Heart right ventricle (tissue), 16 donors: ENCODE results near the gene VRK1. TPM values are rescaled to one million over a fixed set of nuclear protein-coding genes. Genes with fewer than 3 reads are reported as not detected.

Experiments
- ATAC-seq, 8 donors: fragments of 200-7000 bp; cut with Tn5 transposase; one replicate each; pipeline ENCODE4 v1.9.1; 2020; ENCODE audit warnings: mild to moderate bottlenecking in 8 of 8, moderate library complexity in 8 of 8, moderate number of reproducible peaks in 1 of 8
- DNase-seq, 2 donors: peaks; one replicate each; pipeline ENCODE4 v3.0.0-alpha.2; 2020
- H3K27ac ChIP-seq, 10 donors: fragments of 200-600 bp; sonication (generic) in 2 of 10; one replicate each; pipeline versions ENCODE4 v1.5.0 to v1.8.0; 2020 to 2022; ENCODE audit warnings: mild to moderate bottlenecking in 3 of 10
- H3K27me3 ChIP-seq, 7 donors: fragments of 200-600 bp; one replicate each; pipeline ENCODE4 v1.8.0; 2021 to 2022; ENCODE audit warnings: mild to moderate bottlenecking in 2 of 7
- H3K36me3 ChIP-seq, 9 donors: fragments of 200-600 bp; sonication (generic) in 1 of 9; one replicate each; pipeline versions ENCODE4 v1.5.0 to v1.8.0; 2020 to 2022; ENCODE audit warnings: mild to moderate bottlenecking in 2 of 9
- H3K4me1 ChIP-seq, 9 donors: fragments of 200-600 bp; sonication (generic) in 1 of 9; one replicate each; pipeline versions ENCODE4 v1.5.0 to v1.8.0; 2020 to 2022; ENCODE audit warnings: mild to moderate bottlenecking in 4 of 9
- H3K4me3 ChIP-seq, 10 donors: fragments of 200-600 bp; sonication (generic) in 2 of 10; one replicate each; pipeline versions ENCODE4 v1.5.0 to v1.8.0; 2020 to 2022; ENCODE audit warnings: mild to moderate bottlenecking in 7 of 10, moderate library complexity in 2 of 10
- H3K9me3 ChIP-seq, 11 donors: fragments of 200-600 bp in 10 of 11; sonication (generic) in 2 of 11; one replicate each; pipeline versions ENCODE4 v1.5.0 to v1.8.0; 2013 to 2022; ENCODE audit warnings: mild to moderate bottlenecking in 2 of 11, control low read depth in 1 of 11, moderate library complexity in 1 of 11
- CTCF ChIP-seq, 9 donors: fragments of 200-600 bp; sonication (generic) in 2 of 9; IDR thresholded peaks; one replicate each; pipeline versions ENCODE4 v1.5.0 to v1.8.0; 2021 to 2022; ENCODE audit warnings: antibody characterized with exemption in 9 of 9, mild to moderate bottlenecking in 5 of 9, moderate library complexity in 1 of 9
- WGBS, 2 donors: extraction: QIAGEN DNeasy Blood & Tissue Kit; methylation state at CpG; one replicate each; pipeline ENCODE4 v1.1.7; 2013; ENCODE audit warnings: inconsistent platforms in 1 of 2; 5-methylcytosine and 5-hydroxymethylcytosine counted together
- intact Hi-C, 10 donors: fragments of 100-400 bp; cut with DNase I; formaldehyde crosslinking; loops; one replicate each; pipeline versions ENCODE4 v1.11.1 to v1.14.2; 2022
- polyA plus RNA-seq, 2 donors: library from polyadenylated mRNA; stranded (reverse); fragments of 200-250 nt; gene quantifications; one replicate each; pipeline ENCODE4 v1.2.3, GENCODE V29; 2013
- total RNA-seq, 10 donors: library from RNA; stranded (reverse); fragmentation: NEBNext Ultra II Directional in 3 of 10; extraction: Animal tissue kit (Norgen Biotek cat#: 25700) in 3 of 10; gene quantifications; one replicate each; pipeline versions ENCODE4 v1.2.1 to v1.2.4, GENCODE V29; 2021 to 2023
- donor health status: Arrhythmogenic right ventricular cardiomyopathy.
- donor health status: ischemic (EF 13 %, LVEDD 7.1; RV severe dilation, severe dysfunction).
- donor health status: healthy with polysubstance abuse.
- donor health status: DM: no; HTN: yes; CAD: no.
- donor health status: DM: no; HTN: no; CAD: no.
- donor health status: ischemic (EF 25% LVEDD 6.9; RV normal size, moderate dysfunction).
- donor health status: ischemic (EF 25% LVEDD 5.7; RV mildly dilated, moderate dysfunction).
- donor health status: healthy.
- donor health status: DM: yes; HTN: yes; CAD: no.
- donor health status: Ischemic cardiomyopathy.
- donor health status: ischemic (EF 35%, LVEDD 5.7; RV mildly dilated, moderate dysfunction).
- donor health status: nonischemic (EF 11% LVEDD 7.7; RV severe dilation, severe dysfunction).
- donor health status: DM: yes; HTN: yes; CAD: no.
- donor health status: PGD.
- donor health status: ischemic (EF 29% LVEDD 5.4; RV normal size, mild dysfunction).
- donor health status: nonischemic (EF 23%, LVEDD 6.1; RV moderate dilation, normal function).

Gene VRK1
- total and polyA plus RNA-seq, 12 donors, result 2.3 to 9.7 (median 7.2) TPM

DNA sequence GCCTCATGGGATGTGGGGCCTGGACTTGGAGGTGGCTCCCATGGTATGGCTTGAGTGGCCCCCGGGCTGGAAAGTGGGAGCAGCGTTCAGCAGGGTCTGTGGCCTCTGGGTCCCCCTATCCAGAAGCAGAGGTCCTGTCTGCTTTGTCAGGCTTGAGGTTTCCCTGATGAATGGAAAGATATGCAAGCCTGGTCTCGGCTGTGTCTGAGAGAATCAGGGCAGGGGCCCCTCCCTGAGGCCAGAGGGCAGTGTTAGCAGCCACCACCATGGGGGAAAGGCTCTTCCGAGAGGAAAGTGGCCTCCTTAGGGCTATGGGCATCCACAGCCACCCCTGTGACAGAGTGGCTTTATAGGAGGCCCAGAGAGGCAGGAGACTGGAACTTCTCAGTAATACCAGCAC lies 128.2 kb downstream of the VRK1 start:
- H3K4me1 ChIP-seq, result no peaks in the 10 kb centered on the region
- WGBS, 2 donors, result 79 to 85% methylated on average over 4 of the region's 4 CpGs
- no peak overlapping the region for H3K27ac ChIP-seq
- DNase-seq (no peak), ATAC-seq (no peak)
- peaks cover 0 to 26% (median 2%) of the 10 kb centered on the region in 11 donors for H3K9me3 ChIP-seq
- H3K36me3 ChIP-seq, result no peaks in the 10 kb centered on the region
- no peak for TF ChIP-seq CTCF (IDR thresholded peaks at IDR 0.05)
- intact Hi-C loops, result no loop called here
- no peaks in the 10 kb centered on the region for H3K27me3 ChIP-seq
- no peak overlapping the region for H3K4me3 ChIP-seq

GRCh38 chr14:96926001-96926400 lies 128.8 kb downstream of the VRK1 start:
- intact Hi-C loops, result no loop called here
- peaks cover 0 to 23% (median 2%) of the 10 kb centered on the region in 11 donors for H3K9me3 ChIP-seq
- no peaks in the 10 kb centered on the region for H3K27me3 ChIP-seq
- no peaks in the 10 kb centered on the region for H3K36me3 ChIP-seq
- no peak overlapping the region for H3K4me3 ChIP-seq
- DNase-seq (no peak), ATAC-seq (no peak)
- WGBS, 2 donors, result 95 to 96% methylated on average over 8 of the region's 8 CpGs
- no peaks in the 10 kb centered on the region for H3K4me1 ChIP-seq
- no peak overlapping the region for H3K27ac ChIP-seq
- no peak for TF ChIP-seq CTCF (IDR thresholded peaks at IDR 0.05)

DNA sequence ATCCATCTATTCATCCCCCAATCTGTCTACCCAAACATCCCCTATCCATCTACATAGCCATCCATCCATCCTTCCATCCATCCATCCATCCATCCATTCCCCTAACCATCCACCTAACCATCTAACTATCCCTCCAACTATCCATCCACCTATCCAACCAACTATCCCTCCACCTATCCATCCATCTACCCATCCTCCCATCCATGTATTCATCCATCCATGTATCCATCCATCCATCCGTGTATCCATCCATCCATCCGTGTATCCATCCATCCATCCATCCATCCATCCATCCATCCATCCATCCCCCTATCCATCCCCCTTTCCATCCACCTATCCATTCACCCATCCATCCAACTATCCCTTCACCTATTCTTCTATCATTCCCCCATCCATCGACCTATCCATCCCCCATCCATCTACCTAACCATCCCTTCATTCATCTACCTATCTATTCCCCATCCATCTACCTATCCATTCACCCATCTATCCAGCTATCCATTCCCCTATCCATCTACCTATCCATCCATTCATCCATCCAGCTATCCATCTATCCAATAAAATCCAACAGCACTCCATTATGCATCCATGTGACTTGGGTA lies 131.7 kb downstream of the VRK1 start:
- H3K9me3 ChIP-seq, result no peaks in the 10 kb centered on the region
- TF ChIP-seq CTCF (IDR thresholded peaks at IDR 0.05), result no peak
- 95 to 96% methylated on average over 3 of the region's 3 CpGs for WGBS, 2 donors
- no peaks in the 10 kb centered on the region for H3K27me3 ChIP-seq
- no peak for DNase-seq
- no peaks in the 10 kb centered on the region for H3K4me1 ChIP-seq
- no peak for ATAC-seq
- intact Hi-C loops, result no loop called here
- H3K36me3 ChIP-seq, result no peaks in the 10 kb centered on the region
- no peak overlapping the region for H3K27ac ChIP-seq
- no peak overlapping the region for H3K4me3 ChIP-seq

- no peak overlapping the region for H3K4me3 ChIP-seq
- no peaks in the 10 kb centered on the region for H3K4me1 ChIP-seq
- WGBS, 2 donors, result 38 to 48% methylated on average over 10 of the region's 10 CpGs
- peak; percentile 56 to 93 (median 72) for ATAC-seq
- TF ChIP-seq CTCF (IDR thresholded peaks at IDR 0.05), result no peak
- no peaks in the 10 kb centered on the region for H3K36me3 ChIP-seq
- no peaks in the 10 kb centered on the region for H3K9me3 ChIP-seq
- intact Hi-C loops, result no loop called here
- peak; percentile 13 to 23 for DNase-seq
- H3K27me3 ChIP-seq, result no peaks in the 10 kb centered on the region
- H3K27ac ChIP-seq, result no peak overlapping the region
Measured at GRCh38 chr14:96929950-96930349, 132.8 kb downstream of the VRK1 start.
